GM18520 (cell line): ENCODE results near the gene ABLIM1.

Source experiments
- ATAC-seq: cut with Tn5 transposase; IDR thresholded peaks from one replicate; pipeline ENCODE4 v1.9.1; 2021; ENCODE audit not compliant: unreplicated experiment

Gene ABLIM1

GRCh38 chr10:114593240-114593792, 64.8 kb downstream of the ABLIM1 start:
- ATAC-seq: no peak

GRCh38 chr10:114590993-114591392, 67.1 kb downstream of the ABLIM1 start:
- no peak for ATAC-seq

GRCh38 chr10:114584419-114584818, 73.7 kb downstream of the ABLIM1 start:
- no peak for ATAC-seq

- ATAC-seq: no peak
These were observed 77.0 kb downstream of the ABLIM1 start for GRCh38 chr10:114581071-114581470.

GRCh38 chr10:114577133-114577532, 80.9 kb downstream of the ABLIM1 start:
- ATAC-seq: no peak

GRCh38 chr10:114576716-114577115, 81.4 kb downstream of the ABLIM1 start:
- no peak for ATAC-seq

GRCh38 chr10:114576132-114576487, 82.0 kb downstream of the ABLIM1 start:
- ATAC-seq: no peak

GRCh38 chr10:114575417-114576131, 82.5 kb downstream of the ABLIM1 start:
- no peak for ATAC-seq

- ATAC-seq: no peak
These were observed 84.6 kb downstream of the ABLIM1 start for GRCh38 chr10:114573330-114574045.

GRCh38 chr10:114571316-114571999, 86.6 kb downstream of the ABLIM1 start:
- no peak for ATAC-seq

GRCh38 chr10:114566064-114566463, 92.0 kb downstream of the ABLIM1 start:
- no peak for ATAC-seq

GRCh38 chr10:114565066-114565465, 93.0 kb downstream of the ABLIM1 start:
- ATAC-seq: no peak

GRCh38 chr10:114561008-114561523, 97.0 kb downstream of the ABLIM1 start:
- no peak for ATAC-seq

- ATAC-seq: no peak
These were observed 97.9 kb downstream of the ABLIM1 start for GRCh38 chr10:114560144-114560543.

- ATAC-seq: no peak
These were observed 98.4 kb downstream of the ABLIM1 start for GRCh38 chr10:114559636-114560035.

- ATAC-seq: no peak
These were observed 100.2 kb downstream of the ABLIM1 start for GRCh38 chr10:114557854-114558253.

- no peak for ATAC-seq
These were observed 101.6 kb downstream of the ABLIM1 start for GRCh38 chr10:114556236-114557122.

- ATAC-seq: no peak
These were observed 104.6 kb downstream of the ABLIM1 start for GRCh38 chr10:114553436-114553835.

- ATAC-seq: no peak
These were observed 106.0 kb downstream of the ABLIM1 start for GRCh38 chr10:114552050-114552449.

- no peak for ATAC-seq
These were observed 106.5 kb downstream of the ABLIM1 start for GRCh38 chr10:114551636-114551972.
